ENCODE results near the gene PRDM15.

PRDM15 gene

DNA sequence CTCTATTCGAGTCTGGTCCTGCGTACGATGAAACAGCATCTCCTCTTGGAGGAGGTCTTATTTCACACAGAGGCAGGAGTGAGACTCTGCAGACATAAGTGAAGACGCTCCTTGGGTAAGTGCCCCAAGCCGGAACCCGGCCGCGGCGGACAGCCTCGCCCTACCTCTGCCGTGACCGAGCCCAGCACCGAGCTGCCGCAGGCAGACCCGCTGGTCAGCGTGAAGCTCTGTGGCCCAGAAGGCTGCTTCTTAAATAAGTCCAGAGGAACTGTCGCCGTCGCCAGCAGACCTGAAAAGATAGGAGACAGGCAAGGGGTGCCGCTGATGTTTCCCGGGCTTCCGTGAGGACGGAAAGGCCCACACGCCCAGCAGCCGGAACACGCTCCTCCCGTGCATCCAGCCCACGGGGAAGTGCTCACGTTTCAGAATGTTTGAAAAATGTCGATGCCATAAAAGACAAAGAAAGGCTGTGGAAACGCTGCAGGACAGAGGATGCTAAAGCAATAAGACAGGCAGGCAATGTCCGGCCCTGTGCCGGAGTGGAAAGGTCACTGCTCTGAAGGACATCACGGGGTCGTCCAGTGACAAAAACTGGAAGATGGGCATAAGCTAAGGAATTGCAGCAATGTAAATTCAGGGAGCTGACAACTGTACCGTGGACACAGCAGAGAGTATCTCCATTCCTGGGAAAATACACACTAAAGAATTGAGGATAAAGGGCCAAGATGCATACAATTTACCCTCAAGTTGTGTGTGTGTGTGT, 28.5 kb upstream of the PRDM15 start:
- DNase-seq, result no peak

DNA sequence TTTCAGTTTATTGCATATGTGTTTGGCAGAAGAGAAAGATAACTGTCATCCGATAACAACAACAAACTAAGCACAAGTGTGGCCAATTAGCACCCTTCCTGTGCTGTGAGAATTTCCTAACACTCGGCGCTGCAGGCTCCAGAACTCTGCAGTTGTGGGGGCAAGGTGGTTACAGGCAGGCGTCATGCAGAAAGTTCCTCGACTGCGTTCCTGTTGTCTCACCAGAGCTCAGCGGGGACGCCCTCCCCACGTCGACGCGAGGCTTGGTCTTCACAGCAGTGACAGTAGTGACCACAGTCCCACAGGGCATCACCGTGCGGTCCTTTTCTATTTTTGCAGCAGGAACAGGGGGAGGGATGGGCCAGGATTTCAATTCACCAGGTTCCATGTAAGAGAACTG, 27.6 kb upstream of the PRDM15 start:
- no peak for DNase-seq

DNA sequence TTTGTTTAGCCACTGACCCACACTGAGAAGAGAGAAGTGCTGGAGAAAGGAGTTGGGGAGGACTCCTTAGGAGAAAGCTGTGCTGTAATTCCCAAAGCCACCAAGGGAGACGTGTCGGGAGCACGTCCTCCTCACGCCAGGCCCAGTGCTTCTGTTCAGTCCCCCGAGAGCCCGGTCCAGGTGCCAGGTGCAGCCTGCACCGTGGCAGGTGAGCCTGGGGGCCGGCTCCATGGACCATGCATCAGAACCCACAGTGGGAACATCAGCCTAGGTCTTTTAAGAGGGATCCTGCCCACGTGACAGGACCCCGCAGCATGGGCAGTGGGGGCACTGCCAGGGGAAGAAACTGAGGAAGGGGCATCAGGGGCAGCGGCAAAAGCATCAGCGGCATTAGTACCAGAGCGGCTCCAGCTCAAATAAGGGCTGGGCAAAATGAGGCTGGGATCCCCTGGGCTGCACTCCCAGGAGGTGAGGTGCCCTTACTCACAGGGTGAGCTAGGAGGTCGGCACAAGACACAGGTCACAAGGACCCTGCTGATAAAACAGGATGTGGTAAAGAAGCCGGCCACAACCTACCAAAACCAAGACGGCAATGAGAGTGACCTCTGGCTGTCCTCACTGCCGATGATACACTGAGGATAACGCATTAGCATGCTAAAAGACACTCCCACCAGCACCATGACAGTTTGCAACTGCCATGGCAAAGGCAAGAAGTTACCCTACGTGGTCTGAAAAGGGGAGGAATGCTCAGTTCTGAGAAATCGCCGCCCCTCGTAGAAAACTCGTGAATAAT, 24.6 kb upstream of the PRDM15 start:
- no peak for DNase-seq

DNA sequence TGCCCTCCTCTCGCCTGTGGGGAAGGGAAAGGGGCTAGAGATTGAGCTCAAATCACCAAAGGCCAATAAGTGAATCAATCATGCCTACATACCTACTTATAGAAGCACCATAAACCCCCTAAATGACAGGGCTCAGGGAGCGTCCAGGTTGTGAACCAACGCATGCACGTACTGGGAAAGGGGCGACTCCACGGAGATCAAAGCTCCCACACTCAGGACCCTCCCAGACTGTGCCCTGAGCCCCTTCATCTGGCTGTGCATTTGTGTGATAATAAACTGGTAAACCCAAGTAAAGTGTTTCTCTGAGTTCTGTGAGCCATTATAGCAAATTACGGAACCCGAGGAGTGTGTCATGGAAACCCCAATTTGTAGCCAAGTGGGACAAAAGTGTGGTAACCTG, 23.8 kb upstream of the PRDM15 start:
- DNase-seq, result no peak

DNA sequence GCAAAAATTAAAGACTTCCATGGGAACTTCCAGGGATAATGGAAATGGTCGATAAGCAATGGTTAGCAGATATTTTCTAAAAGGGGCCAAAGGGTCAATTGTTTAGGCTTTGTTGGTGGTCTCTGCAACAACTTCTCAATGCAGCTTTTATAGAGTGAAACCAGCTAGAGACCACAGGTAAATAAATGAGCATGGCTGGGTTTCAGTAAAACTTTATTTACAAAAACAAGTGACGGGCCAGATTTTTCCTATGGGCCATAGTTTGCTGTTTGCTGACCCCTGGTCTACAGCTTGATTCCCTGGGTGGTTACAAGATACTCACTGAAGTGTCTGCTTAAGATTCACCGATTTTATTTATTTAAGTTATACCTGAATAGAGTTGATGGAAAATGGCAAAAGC, 22.6 kb upstream of the PRDM15 start:
- no peak for DNase-seq

DNA sequence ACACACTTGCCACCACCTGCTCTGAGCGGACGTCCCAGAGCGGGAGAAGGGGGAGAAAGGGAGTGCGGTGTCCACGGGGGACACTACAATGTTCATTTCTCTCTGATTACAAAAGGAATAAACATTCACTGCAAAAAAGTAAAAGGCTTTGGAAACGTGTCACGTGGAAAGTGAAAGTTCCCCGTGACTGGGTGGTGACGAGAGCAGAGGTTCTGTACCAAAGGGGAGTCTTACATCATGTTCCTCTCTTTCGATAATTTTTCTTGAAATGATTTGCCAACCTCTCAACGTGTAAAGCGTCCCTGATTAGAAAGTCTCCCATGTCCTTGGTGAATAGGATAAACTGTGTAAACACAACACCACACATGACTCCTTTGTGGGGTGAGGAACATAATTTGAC, 22.0 kb upstream of the PRDM15 start:
- DNase-seq, result no peak

DNA sequence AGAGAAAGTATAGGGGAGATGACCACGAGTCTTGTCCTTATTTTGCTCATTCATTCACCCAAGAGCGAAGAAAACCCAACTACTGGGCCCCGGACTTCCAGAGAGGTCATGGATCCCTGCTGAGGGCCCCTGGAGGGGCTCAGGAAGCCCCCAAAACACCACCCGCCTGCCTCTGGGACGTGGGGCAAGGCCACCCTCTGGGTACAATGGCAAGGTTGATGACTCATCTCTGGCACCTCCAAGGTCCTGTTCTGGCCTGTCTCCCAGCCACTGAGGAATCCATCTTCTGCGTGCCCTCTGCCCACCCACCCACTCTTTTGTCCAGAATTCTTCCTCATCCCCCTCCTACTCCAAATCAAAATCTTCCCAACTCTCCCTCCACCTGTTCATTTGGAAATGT, 21.3 kb upstream of the PRDM15 start:
- no peak for DNase-seq

DNA sequence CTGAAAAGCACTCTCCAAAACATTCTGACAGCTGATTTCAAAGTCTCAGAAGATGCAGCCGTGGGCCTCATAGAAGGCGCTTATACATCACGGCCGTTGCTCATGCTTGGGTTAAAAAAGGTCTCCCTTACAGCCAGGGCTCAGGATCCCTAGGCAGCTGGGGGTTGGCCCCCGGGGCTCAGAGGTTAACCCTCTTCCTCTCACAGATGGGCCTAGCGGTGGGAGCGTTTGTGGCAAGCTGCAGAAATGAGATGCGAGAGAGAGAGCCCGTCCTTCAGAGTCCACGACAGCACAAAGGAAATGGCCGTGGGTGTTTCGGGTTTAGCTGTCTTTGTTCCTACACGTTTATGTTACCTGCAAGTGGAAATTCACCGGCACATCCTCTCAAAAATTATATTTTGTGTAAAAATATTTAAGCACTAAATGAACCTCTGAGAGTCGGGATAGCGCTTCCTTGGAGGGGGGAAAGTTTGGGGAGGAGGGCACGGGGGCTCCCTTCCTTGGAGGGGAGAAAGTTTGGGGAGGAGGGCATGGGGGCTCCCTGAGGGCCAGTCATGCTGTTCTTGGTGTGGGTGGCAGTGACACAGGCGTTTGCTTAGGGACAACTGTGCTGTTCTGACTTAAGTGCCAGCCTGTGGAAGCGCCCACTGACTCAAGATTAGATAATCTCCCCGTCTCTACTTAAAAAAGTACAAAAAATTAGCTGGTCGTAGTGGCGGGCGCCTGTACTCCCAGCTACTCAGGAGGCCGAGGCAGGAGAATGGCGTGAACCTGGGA, 20.5 kb upstream of the PRDM15 start:
- no peak for DNase-seq

DNA sequence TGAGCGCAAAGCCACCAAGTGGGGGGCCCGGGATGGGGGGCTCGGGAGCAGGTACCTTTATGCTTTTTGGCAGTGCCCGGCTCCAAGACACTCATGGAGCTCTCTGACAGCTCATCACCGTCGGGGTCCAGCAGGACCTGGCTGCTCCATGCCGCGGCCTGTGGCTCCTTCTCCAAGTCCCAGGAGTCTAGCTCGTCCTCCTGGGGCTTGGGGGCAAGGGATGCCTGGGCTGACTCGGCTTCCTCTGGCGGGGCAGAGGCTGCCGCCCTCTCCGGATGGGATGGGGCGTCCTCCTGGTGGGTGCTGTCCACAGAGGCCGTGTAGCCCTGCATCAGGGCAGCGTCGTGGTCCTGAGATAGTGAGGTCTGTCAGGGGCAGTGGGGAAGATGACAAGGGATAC, 19.9 kb upstream of the PRDM15 start:
- no peak for DNase-seq

DNA sequence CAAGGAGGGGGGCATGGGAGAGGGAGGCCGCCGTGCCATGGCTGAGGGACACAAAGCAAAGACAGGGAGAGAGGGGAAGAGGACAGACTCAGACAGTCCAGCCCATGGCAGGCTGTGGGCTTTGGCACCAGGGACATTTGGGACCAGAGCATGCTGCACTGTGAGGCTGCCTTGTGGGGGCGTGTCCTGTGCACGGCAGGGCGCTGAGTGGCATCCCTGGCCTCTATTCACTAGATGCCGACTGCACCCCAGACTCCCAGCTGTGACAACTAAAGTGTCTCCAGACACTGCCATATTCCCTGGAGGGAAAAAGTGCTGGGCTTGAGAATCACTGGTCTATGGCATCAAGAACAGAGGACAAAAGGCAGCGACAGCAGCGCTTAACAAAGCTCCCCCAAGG, 18.6 kb upstream of the PRDM15 start:
- DNase-seq, result no peak

DNA sequence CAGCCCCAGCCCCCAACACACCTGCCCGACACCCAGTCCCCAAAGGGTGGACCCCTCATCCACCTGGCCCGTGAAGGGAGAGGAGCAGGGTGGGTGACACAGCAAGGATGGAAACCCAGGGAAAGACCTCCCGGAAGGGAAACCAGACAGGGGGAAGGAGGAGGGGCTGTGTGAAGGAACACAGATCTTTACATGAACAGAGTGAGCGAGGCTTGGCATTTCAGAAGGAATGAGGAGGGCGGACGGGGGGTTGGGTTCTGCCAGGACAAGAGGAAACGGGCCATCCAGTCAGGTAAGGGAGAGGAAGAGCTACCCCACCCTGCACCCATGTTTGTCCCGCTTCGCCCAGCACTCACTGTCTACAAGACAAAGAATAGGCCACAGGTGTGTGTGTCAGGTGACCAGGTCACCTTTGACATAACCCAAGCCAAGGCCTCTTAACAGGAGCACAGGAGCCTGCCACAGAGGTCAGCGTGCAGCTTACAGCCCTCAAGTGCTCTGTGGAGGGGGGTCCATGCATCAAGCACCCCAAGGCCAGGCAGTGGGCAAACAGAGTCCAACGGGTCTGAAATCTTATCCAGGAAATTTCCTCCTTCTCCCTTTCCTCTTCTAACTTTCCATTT, 18.0 kb upstream of the PRDM15 start:
- no peak for DNase-seq

DNA sequence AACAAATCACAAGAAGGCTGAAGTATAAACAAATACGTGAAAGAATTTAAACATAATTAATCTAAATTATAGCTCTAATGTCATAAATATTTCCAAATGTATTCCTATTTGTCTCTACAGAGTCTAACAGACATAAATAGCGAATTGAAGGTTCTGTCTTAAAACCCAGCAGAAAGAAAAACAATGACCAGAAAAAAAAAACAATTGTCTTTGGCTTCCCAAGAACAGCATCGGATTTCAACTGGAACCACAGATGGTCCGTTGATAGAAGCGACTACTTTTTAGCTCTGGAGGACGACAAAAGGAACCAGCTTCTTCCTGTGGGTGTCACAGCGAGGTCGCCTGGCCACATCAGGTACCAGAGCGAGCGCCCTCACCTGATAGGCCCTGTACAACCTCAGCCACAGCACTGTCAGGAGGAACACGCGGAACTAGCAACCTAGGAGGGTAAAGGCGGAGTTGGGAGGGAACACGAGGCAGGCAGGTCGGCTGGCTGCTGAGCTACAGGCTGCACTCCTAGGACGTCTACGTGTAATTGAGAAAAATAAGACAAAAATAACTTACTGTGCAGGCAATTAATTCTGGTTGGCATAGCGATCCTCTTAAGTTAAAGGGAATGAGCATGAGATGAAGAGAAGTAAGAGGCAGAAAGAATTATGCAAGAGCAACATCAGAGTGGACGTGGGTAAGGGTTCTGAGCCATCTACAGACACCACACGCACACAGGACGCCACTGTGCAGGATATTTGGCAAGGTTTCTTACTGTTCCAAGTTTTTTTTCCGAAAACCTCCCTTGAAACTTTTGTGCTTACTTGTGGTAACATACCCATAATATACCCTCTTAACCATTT, 16.7 kb upstream of the PRDM15 start:
- DNase-seq, result no peak

DNA sequence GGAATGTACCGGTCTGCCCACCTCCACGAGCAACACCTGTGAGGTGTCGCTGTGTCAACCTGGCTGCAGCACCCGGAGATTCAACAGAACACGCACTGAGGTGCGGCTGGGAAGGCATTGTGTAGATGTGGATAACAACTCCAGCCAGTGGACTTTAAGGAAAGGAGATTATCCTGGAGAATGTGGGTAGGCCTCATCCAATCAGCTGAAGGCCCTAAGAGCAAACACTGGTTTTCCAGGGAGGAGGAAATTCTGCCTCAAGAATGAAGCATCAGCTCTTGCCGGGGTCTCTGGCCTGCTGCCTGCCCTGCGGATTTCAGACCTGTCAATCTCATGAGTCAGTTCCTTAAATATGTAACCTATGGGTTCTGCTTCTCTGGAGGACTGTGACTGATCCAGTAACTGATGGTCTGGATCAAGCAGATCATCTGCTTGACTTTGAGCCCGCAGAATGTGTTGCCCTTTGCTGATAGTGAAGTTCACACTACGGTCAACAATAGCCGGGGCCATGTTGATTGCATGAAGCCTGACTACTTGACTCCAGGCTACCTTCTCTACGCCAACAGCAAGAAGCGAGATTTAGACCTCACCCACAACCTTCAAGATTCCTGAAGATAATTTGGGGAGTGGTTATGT, 15.9 kb upstream of the PRDM15 start:
- no peak for DNase-seq

DNA sequence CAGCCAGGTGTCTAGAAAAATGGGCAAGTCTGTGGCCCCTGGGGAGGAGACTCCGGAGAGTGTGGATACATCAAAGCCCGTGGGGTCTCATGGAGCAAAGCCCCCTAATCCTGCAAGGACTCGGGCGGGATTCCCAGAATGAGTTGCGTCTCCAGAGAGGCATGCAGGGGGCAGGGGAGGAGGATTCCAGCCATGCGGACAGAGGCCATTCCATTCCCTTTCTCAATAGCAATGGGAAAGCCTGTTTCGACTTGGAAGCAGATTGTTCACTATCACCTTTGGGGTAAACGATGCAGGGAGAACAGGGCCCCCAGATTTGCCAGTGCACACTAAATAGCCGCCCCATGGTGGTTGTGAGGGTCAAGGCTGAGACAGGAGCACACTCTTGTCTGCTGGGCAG, 15.4 kb upstream of the PRDM15 start:
- no peak for DNase-seq

DNA sequence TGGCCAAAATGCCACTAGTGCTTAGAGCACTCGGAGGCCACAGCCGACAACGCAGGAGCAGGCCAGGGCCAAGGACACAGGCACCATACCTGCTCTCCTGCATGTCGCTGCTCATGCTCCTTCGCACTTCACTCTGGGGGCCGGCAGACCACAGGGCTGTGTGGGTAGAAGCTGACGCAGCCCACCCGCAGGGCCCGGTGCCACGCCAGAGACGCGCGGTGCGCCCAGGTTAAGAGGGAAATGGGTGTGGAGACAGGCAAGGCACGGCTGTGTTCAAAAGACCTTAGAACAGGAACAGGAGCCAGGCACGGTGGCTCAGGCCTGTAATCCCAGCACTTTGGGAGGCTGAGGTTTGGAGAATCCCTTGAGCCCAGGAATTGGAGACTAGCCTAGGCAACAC, 13.6 kb upstream of the PRDM15 start:
- no peak for DNase-seq

DNA sequence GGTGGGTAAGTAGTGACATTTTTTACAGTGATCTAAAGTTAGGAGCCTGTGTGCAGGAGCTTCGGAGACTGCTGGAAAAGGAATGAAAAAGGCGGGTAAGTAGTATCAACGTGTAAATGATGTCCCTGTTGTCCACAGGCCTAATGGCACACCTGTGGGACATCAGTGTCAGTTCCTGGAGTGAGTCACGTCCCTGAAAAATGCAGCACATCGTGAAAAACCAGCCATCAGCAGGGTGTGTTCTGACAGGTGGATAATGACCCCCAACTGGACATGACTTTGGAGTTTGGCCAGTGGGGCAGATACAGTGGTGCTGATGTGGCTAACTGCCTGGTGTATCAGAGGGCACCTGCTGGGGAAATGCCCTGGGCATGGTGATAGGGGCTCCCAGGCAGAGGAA, 12.0 kb upstream of the PRDM15 start:
- DNase-seq, result no peak

DNA sequence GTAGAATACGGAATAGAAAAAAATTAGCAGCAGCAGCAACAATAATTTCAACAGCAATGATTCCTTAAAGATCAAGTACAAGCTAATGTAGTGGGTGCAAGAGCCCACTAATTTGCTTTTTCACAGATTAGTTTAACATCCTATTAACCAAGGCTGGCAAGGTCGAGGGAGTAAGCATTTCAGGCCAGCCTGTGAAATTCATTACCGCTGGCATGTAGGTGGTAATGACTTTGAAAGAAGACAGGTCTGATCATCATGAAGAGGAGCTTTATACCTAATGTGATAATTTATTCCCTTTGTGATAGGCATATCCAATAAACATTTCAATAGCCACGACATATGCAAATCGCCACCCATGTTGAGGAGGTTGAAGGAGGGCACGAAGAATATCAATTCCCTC, 11.2 kb upstream of the PRDM15 start:
- DNase-seq, result no peak

DNA sequence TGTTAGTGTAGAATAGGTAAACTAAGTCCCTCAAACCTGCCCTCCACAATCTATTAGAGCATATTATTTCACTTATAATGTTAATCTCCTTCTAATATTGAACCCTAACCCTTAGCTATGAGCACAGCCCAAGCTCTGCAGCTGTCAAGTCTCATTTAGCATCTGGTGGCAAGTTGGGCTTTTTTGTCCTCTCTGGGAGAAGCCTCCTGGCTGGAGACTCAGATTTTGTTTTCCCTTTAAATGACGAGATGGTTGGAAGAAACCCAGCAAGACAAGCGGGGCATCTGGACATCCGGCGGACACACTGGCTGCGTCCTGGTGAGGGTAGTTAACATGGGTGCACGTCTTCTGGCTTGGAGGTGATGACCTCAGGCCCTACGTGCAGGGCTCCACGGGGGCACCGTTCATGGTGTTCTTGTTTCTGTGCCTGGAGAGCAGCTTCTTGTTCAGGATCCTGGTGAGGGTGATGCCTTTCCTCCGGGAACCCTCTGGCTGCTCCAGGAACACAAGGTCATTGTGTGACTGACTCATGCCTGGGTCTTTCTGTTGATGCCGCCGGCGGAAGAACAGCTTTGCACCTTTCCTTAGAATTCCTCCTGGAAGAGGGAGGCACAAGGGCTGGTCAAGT, 9.7 kb upstream of the PRDM15 start:
- no peak for DNase-seq

DNA sequence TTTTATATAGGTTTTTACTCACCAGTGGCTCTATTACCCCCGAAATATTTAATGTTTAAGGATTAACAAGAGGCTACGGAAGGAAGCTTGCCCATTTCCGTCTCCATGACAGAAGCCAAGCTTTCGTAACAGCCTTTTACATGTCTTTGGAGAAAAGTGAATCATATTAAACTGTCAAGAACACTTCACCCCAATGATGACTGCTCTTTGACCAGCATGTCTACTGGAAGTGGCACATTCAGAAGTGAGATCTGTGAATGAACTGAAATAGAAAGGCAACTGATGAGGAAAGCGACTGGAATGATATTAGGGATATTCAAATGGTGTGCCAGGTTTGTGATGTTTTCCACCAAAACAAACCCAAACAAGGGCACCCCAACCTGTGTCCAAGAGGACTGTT, 8.5 kb upstream of the PRDM15 start:
- DNase-seq, result no peak

DNA sequence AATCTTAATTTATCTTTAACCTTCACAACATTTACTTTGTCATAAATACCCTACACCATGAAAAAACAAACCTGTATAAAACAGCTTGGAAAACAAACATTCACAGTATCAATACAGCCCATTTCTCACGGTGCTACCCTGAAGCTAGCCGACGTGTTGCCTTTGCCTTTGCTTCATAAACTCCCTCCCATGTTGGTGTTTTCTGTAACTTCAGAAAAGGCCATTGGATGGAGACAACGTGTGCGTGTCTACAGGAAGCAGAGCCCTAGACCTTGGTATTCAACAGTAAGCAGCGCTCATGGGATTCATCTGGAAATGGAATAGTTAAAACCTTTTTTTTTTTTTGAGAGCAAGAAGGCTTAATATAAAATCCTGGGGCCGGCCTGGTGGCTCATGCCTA, 7.2 kb upstream of the PRDM15 start:
- DNase-seq, result no peak

All from amygdala (tissue), 56 donors.